Natural killer cell (primary cell): ENCODE measurements around the gene CAB39. TPM values are rescaled to one million over a fixed set of nuclear protein-coding genes. Genes with fewer than 3 reads are reported as not detected.

Experiments used
- ATAC-seq, 3 donors: fragments of 150-1000 bp in 2 of 3; fragments of 200-7000 bp in 1 of 3; cut with Tn5 transposase; 1 replicate in 1 of 3; 2 replicates in 2 of 3; pipeline ENCODE4 v1.10.0; 2021; ENCODE audit warnings: mild to moderate bottlenecking in 2 of 3, moderate library complexity in 2 of 3
- DNase-seq, 2 donors: peaks; one replicate each; pipeline versions ENCODE4 v3.0.0 to v3.0.0-alpha.2; 2013 to 2021; ENCODE audit warnings: mixed read lengths in 1 of 2
- H3K27ac ChIP-seq: one replicate; pipeline ENCODE4 v1.5.1; 2013; ENCODE audit warnings: mild to moderate bottlenecking, low read length
- H3K27me3 ChIP-seq: one replicate; pipeline ENCODE4 v1.6.1; 2013; ENCODE audit warnings: low read length; ENCODE audit not compliant: control insufficient read depth, insufficient read depth
- H3K36me3 ChIP-seq: one replicate; pipeline ENCODE4 v1.6.1; 2013; ENCODE audit warnings: low read length; ENCODE audit not compliant: control insufficient read depth, insufficient read depth
- H3K4me1 ChIP-seq: one replicate; pipeline ENCODE4 v1.6.1; 2013; ENCODE audit warnings: low read length; ENCODE audit not compliant: control insufficient read depth, insufficient read depth
- H3K4me3 ChIP-seq: one replicate; pipeline ENCODE4 v1.5.1; 2013; ENCODE audit warnings: low read length
- H3K9me3 ChIP-seq: one replicate; pipeline ENCODE4 v1.6.1; 2013; ENCODE audit warnings: low read length; ENCODE audit not compliant: control insufficient read depth, insufficient read depth
- H3K27ac Mint-ChIP-seq, 2 donors: one replicate each; pipeline ENCODE4 v1.8.0; 2022; ENCODE audit warnings: mild to moderate bottlenecking in 2 of 2, mixed read lengths in 2 of 2, moderate library complexity in 1 of 2
- H3K27me3 Mint-ChIP-seq, 2 donors: one replicate each; pipeline ENCODE4 v1.8.0; 2022; ENCODE audit warnings: low read depth in 2 of 2, mixed read lengths in 2 of 2
- H3K36me3 Mint-ChIP-seq: one replicate; pipeline ENCODE4 v1.8.0; 2022; ENCODE audit warnings: mixed read lengths
- H3K4me1 Mint-ChIP-seq, 2 donors: one replicate each; pipeline ENCODE4 v1.8.0; 2022; ENCODE audit warnings: mixed read lengths in 2 of 2
- H3K4me3 Mint-ChIP-seq: one replicate; pipeline ENCODE4 v1.8.0; 2022; ENCODE audit warnings: mild to moderate bottlenecking, moderate library complexity, mixed read lengths
- H3K9me3 Mint-ChIP-seq, 2 donors: one replicate each; pipeline ENCODE4 v1.8.0; 2022; ENCODE audit warnings: mixed read lengths in 2 of 2
- CTCF ChIP-seq: fragments of 200-600 bp; IDR thresholded peaks from one replicate; pipeline ENCODE4 v1.8.0; 2022; ENCODE audit warnings: antibody characterized with exemption
- WGBS: methylation state at CpG from one replicate; pipeline ENCODE4 v1.1.7; 2013; ENCODE audit warnings: missing lambda C conversion rate; ENCODE audit not compliant: insufficient coverage; 5-methylcytosine and 5-hydroxymethylcytosine counted together
- intact Hi-C: fragments of 100-400 bp; cut with micrococcal nuclease; formaldehyde crosslinking; loops from one replicate; pipeline ENCODE4 v1.14.2; 2022
- total RNA-seq, 4 donors: library from RNA; stranded (reverse); fragments of 120-200 nt in 1 of 4; gene quantifications; one replicate each; pipeline versions ENCODE4 v1.2.3 to v1.2.4, GENCODE V29; 2013 to 2022

CAB39 gene
- total RNA-seq, 3 donors from 2014 or later (not counting 1 experiment from before 2014, with no cell fraction given) = 75.4 to 96.5 (median 90.5) TPM

GRCh38 chr2:230868161-230868946 lies 155.7 kb downstream of the CAB39 start:
- H3K9me3 Mint-ChIP-seq = no peaks in the 10 kb centered on the region
- Histone ChIP-seq H3K4me3 (no peak overlapping the region), H3K36me3 (no peaks in the 10 kb centered on the region), H3K27me3 (peaks cover 25% of the 10 kb centered on the region), H3K9me3 (no peaks in the 10 kb centered on the region), H3K27ac (no peak overlapping the region), H3K4me1 (peaks cover 67% of the 10 kb centered on the region)
- no peaks in the 10 kb centered on the region for H3K36me3 Mint-ChIP-seq
- H3K4me1 Mint-ChIP-seq = peaks cover 12 to 52% of the 10 kb centered on the region in 2 donors
- no peak for ATAC-seq
- H3K27me3 Mint-ChIP-seq = peaks cover 44 to 47% of the 10 kb centered on the region in 2 donors
- intact Hi-C loops = no loop called here
- no peak overlapping the region for H3K4me3 Mint-ChIP-seq
- H3K27ac Mint-ChIP-seq = no peak overlapping the region
- 85% methylated on average over 13 of the region's 15 CpGs for WGBS
- no peak for DNase-seq
- no peak for TF ChIP-seq CTCF

DNA sequence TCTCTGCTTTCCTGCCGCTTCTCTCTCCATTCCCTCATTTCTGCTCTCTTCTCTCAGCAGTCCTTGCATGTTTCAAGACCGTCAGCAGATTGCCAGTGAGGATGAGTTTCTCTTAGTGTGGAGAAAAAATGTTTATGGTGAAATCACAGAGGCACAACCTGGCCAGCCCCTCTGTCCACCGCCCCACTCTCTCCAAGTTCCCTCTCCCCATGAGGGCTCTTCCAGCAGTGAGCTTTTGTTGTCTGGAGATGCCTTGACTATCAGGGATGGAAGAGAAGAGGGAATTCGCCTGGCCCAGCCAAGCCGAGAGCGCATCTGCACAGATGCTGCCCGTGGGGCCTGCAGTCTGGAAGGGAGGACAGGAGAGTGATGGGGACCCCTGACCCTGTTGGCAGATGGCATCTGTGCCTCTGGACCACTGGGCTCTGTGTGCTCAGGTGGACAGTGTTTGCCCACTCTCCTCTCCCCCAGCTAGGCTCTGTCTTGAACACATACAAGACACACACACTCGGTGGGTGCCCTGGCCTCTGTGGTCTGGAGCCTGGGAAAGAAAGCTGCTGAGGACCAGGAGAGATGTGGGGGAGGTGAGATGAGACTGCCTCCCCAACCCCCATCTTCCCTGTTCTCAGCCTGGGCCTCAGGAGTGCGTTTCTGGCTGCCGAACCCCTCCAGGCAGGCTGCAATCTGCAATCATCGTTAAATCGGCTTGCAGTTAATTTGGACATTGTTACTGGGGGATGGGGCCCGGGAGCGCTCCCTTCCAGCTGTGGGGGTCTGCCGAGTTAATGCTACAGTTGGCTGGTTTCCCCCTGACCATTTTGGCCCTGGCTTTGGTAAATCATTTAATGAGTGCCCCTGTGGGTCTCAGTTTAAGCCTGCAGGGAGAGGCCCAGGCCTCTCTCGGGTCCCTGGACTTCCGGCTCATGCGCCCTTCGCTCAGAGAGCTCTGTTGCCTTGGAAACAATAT lies 156.6 kb downstream of the CAB39 start:
- Mint-ChIP-seq H3K4me3 (no peak overlapping the region), H3K27ac (no peak overlapping the region), H3K36me3 (no peaks in the 10 kb centered on the region), H3K4me1 (peaks cover 5 to 43% of the 10 kb centered on the region in 2 donors), H3K9me3 (no peaks in the 10 kb centered on the region), H3K27me3 (peaks cover 38 to 47% of the 10 kb centered on the region in 2 donors)
- DNase-seq (no peak), ATAC-seq (no peak)
- TF ChIP-seq CTCF = no peak
- Histone ChIP-seq H3K4me3 (no peak overlapping the region), H3K36me3 (no peaks in the 10 kb centered on the region), H3K27me3 (peaks cover 20% of the 10 kb centered on the region), H3K9me3 (no peaks in the 10 kb centered on the region), H3K4me1 (peaks cover 64% of the 10 kb centered on the region), H3K27ac (no peak overlapping the region)
- intact Hi-C loops = no loop called here
- 81% methylated on average over 15 of the region's 19 CpGs for WGBS

- no peaks in the 10 kb centered on the region for H3K9me3 ChIP-seq
- H3K4me1 Mint-ChIP-seq = peaks cover 0 to 41% of the 10 kb centered on the region in 2 donors
- no peak overlapping the region for H3K4me3 ChIP-seq
- ATAC-seq (no peak), DNase-seq (peak in 1 of 2 donors; percentile 15)
- no peaks in the 10 kb centered on the region for H3K36me3 ChIP-seq
- intact Hi-C loops = no loop called here
- no peaks in the 10 kb centered on the region for H3K36me3 Mint-ChIP-seq
- peaks cover 25% of the 10 kb centered on the region for H3K27me3 ChIP-seq
- peaks cover 65% of the 10 kb centered on the region for H3K4me1 ChIP-seq
- H3K27ac ChIP-seq = no peak overlapping the region
- WGBS = 76% methylated on average over 11 of the region's 11 CpGs
- H3K9me3 Mint-ChIP-seq = no peaks in the 10 kb centered on the region
- no peak overlapping the region for H3K27ac Mint-ChIP-seq
- no peak for TF ChIP-seq CTCF
- peaks cover 40 to 47% of the 10 kb centered on the region in 2 donors for H3K27me3 Mint-ChIP-seq
- no peak overlapping the region for H3K4me3 Mint-ChIP-seq
Measured at GRCh38 chr2:230869914-230870543, 157.4 kb downstream of the CAB39 start.

Other genes starting within 250 kb of the CAB39 start
- gene ITM2C, start 152.1 kb downstream of the CAB39 start, total RNA-seq = 10 to 100 TPM in 1 of 3 donors, 1 to 10 TPM in 2; 4.7 to 36.3 (median 5.1) TPM
- gene GPR55, start 212.4 kb downstream of the CAB39 start, total RNA-seq = 1 to 10 TPM in 1 of 3 donors, under 1 TPM in 2; 0.09 to 1.1 (median 0.40) TPM